GM23338 (cell line): ENCODE measurements around the gene QRICH2. TPM values are rescaled to one million over a fixed set of nuclear protein-coding genes. Genes with fewer than 3 reads are reported as not detected.

Source experiments
- ATAC-seq: fragments of 200-7000 bp; cut with Tn5 transposase; 3 replicates; pipeline ENCODE4 v1.9.1; 2020
- DNase-seq: peaks from one replicate; pipeline ENCODE4 v3.0.0-alpha.2; 2015; ENCODE audit warnings: low spot score
- H2AFZ ChIP-seq: fragments of 200-600 bp; sonication (generic); 2 replicates; pipeline ENCODE4 v1.8.0; 2016; ENCODE audit warnings: antibody characterized with exemption, mild to moderate bottlenecking, moderate library complexity
- H3F3A ChIP-seq: fragments of 200-600 bp; sonication (generic); replicated peaks from 2 replicates; pipeline ENCODE4 v1.8.0; 2017; ENCODE audit warnings: antibody characterized with exemption, mixed run types, low read depth
- H3K27ac ChIP-seq: fragments of 200-600 bp; sonication (generic); 2 replicates; pipeline ENCODE4 v1.6.1; 2016; ENCODE audit warnings: low read depth
- H3K27me3 ChIP-seq: fragments of 200-600 bp; sonication (generic); 2 replicates; pipeline ENCODE4 v1.8.0; 2016; ENCODE audit warnings: mild to moderate bottlenecking, mixed run types, moderate library complexity; ENCODE audit not compliant: insufficient read depth
- H3K36me3 ChIP-seq: fragments of 200-600 bp; sonication (generic); 2 replicates; pipeline ENCODE4 v1.8.0; 2016; ENCODE audit warnings: mild to moderate bottlenecking; ENCODE audit not compliant: insufficient read depth
- H3K4me1 ChIP-seq: fragments of 200-600 bp; sonication (generic); 2 replicates; pipeline ENCODE4 v1.8.0; 2016; ENCODE audit warnings: mild to moderate bottlenecking, moderate library complexity; ENCODE audit not compliant: insufficient read depth
- H3K4me2 ChIP-seq: fragments of 200-600 bp; sonication (generic); 2 replicates; pipeline ENCODE4 v1.7.1; 2017; ENCODE audit warnings: mixed run types
- H3K4me3 ChIP-seq: fragments of 200-600 bp; sonication (generic); 2 replicates; pipeline ENCODE4 v1.6.1; 2016; ENCODE audit warnings: mixed run types
- H3K79me2 ChIP-seq: fragments of 200-600 bp; sonication (generic); replicated peaks from 2 replicates; pipeline ENCODE4 v1.8.0; 2017; ENCODE audit warnings: mild to moderate bottlenecking; ENCODE audit not compliant: insufficient read depth
- H3K9me2 ChIP-seq: fragments of 200-600 bp; sonication (generic); 2 replicates; pipeline ENCODE4 v1.8.0; 2017; ENCODE audit not compliant: insufficient read depth
- H4K20me1 ChIP-seq: fragments of 200-600 bp; sonication (generic); replicated peaks from 2 replicates; pipeline ENCODE4 v1.8.0; 2017; ENCODE audit warnings: mild to moderate bottlenecking; ENCODE audit not compliant: insufficient read depth
- H3K27ac Mint-ChIP-seq: 2 replicates; pipeline ENCODE4 v1.8.0; 2020; ENCODE audit warnings: inconsistent platforms, mild to moderate bottlenecking, moderate library complexity, mixed read lengths
- H3K27me3 Mint-ChIP-seq: 3 replicates; pipeline ENCODE4 v1.8.0; 2022; ENCODE audit warnings: low read depth, mild to moderate bottlenecking, moderate library complexity, mixed read lengths, inconsistent platforms; ENCODE audit not compliant: insufficient read depth, poor library complexity
- H3K36me3 Mint-ChIP-seq: 3 replicates; pipeline ENCODE4 v1.8.0; 2021; ENCODE audit warnings: low read depth, mild to moderate bottlenecking, inconsistent platforms, moderate library complexity, mixed read lengths
- H3K4me1 Mint-ChIP-seq: 3 replicates; pipeline ENCODE4 v1.8.0; 2020; ENCODE audit warnings: mild to moderate bottlenecking, inconsistent platforms, mixed read lengths
- H3K4me3 Mint-ChIP-seq: 3 replicates; pipeline ENCODE4 v1.8.0; 2021; ENCODE audit warnings: moderate library complexity, mild to moderate bottlenecking, inconsistent platforms, mixed read lengths
- H3K9me3 Mint-ChIP-seq: 3 replicates; pipeline ENCODE4 v1.8.0; 2020; ENCODE audit warnings: moderate library complexity, mild to moderate bottlenecking, inconsistent platforms, mixed read lengths
- CREB1 ChIP-seq: fragments of 250-450 bp; sonication (Bioruptor Pico); IDR thresholded peaks from 2 replicates; pipeline ENCODE4 v1.5.0; 2020; ENCODE audit warnings: low read depth, mild to moderate bottlenecking, moderate library complexity
- EZH2 ChIP-seq: fragments of 200-600 bp; sonication (generic); IDR thresholded peaks from one replicate; pipeline ENCODE4 v1.8.0; 2017; ENCODE audit warnings: antibody characterized with exemption, mild to moderate bottlenecking, low read depth; ENCODE audit not compliant: unreplicated experiment
- EZH2phosphoT487 ChIP-seq: fragments of 200-600 bp; sonication (generic); IDR thresholded peaks from one replicate; pipeline ENCODE4 v1.8.1; 2018; ENCODE audit warnings: antibody characterized with exemption; ENCODE audit not compliant: unreplicated experiment
- JUNB ChIP-seq: IDR thresholded peaks from one replicate; pipeline ENCODE4 v1.6.1; 2016; ENCODE audit warnings: antibody characterized with exemption; ENCODE audit not compliant: unreplicated experiment
- NANOG ChIP-seq: IDR thresholded peaks from 2 replicates; pipeline ENCODE4 v1.6.1; 2016; ENCODE audit warnings: antibody characterized with exemption, borderline replicate concordance
- POLR2AphosphoS5 ChIP-seq: IDR thresholded peaks from 2 replicates; pipeline ENCODE4 v1.6.1; 2016; ENCODE audit warnings: antibody characterized with exemption, low read depth
- STAT1 ChIP-seq: IDR thresholded peaks from one replicate; pipeline ENCODE4 v1.6.1; 2016; ENCODE audit warnings: antibody characterized with exemption; ENCODE audit not compliant: unreplicated experiment
- ZNF114 ChIP-seq: fragments of 250-450 bp; sonication (Bioruptor Pico); IDR thresholded peaks from 2 replicates; pipeline ENCODE4 v1.5.0; 2020; ENCODE audit warnings: mild to moderate bottlenecking, moderate library complexity
- ZNF331 ChIP-seq: fragments of 250-450 bp; sonication (Bioruptor Pico); IDR thresholded peaks from 2 replicates; pipeline ENCODE4 v1.5.0; 2020; ENCODE audit warnings: low read depth, mild to moderate bottlenecking, moderate library complexity
- polyA plus RNA-seq: library from polyadenylated mRNA; unstranded; fragments of >200 nt; fragmentation: Nextera tagmentation; extraction: Ambion mirVana; gene quantifications from 2 replicates; pipeline ENCODE4 v1.2.1, GENCODE V29; 2016
- total RNA-seq: library from RNA; depleted of rRNA; stranded (reverse); fragments of >200 nt; shearing (Covaris generic); gene quantifications from 2 replicates; pipeline ENCODE4 v1.2.3, GENCODE V29; 2014
- TF ChIP-seq, protein P1 (sequence below): fragments of 250-450 bp; sonication (Bioruptor Pico); IDR thresholded peaks from 2 replicates; pipeline ENCODE4 v1.5.0; 2020; ENCODE audit warnings: mild to moderate bottlenecking, moderate library complexity
- TF ChIP-seq, protein P2 (sequence below), 2 experiments: fragments of 200-600 bp in 1 of 2; sonication (generic) in 1 of 2; conservative IDR thresholded peaks; 2 replicates each; pipeline versions ENCODE4 v1.5.1 to v1.6.1; 2016 to 2017; ENCODE audit warnings: antibody characterized with exemption in 2 of 2, low read depth in 2 of 2, mild to moderate bottlenecking in 2 of 2, moderate library complexity in 1 of 2
- TF ChIP-seq, protein P3 (sequence below): IDR thresholded peaks from one replicate; pipeline ENCODE4 v1.6.1; 2018; ENCODE audit warnings: antibody characterized with exemption; ENCODE audit not compliant: unreplicated experiment
- TF ChIP-seq, protein P4 (sequence below): IDR thresholded peaks from 2 replicates; pipeline ENCODE4 v1.6.1; 2016; ENCODE audit warnings: antibody characterized with exemption

The QRICH2 gene
- total and polyA plus RNA-seq, 2 experiments from 2014 or later: 2.2 to 3.7 TPM

DNA sequence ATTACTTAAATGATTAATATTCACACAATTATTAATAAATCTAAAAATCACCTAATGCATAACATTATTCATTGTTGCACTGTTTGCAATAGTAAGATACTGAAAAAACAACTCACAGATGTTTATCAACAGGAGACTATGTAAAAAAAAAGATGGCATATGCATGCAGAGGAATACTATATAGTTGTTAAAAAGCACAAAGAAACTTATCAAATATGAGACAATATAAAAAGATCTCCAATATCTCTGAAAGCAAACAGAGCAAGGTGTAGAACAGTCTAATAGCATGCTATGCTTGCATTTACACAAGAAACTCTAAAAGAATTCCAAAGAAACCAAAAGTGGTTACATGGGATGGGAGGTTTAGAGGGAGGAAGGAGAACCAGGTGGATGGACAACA lies 71.5 kb downstream of the QRICH2 start:
- H4K20me1 ChIP-seq: peaks cover 6% of the 10 kb centered on the region; the same call in 1 of the 2 replicates
- H3K36me3 Mint-ChIP-seq: no peaks in the 10 kb centered on the region

More for the DNA sequence above, 71.5 kb downstream of the QRICH2 start:
- no peaks in the 10 kb centered on the region for H3F3A ChIP-seq
- H3K79me2 ChIP-seq: no peaks in the 10 kb centered on the region; the same call in 1 of the 2 replicates
- peaks cover 26% of the 10 kb centered on the region for H3K27me3 Mint-ChIP-seq
- TF ChIP-seq, protein P1, sequence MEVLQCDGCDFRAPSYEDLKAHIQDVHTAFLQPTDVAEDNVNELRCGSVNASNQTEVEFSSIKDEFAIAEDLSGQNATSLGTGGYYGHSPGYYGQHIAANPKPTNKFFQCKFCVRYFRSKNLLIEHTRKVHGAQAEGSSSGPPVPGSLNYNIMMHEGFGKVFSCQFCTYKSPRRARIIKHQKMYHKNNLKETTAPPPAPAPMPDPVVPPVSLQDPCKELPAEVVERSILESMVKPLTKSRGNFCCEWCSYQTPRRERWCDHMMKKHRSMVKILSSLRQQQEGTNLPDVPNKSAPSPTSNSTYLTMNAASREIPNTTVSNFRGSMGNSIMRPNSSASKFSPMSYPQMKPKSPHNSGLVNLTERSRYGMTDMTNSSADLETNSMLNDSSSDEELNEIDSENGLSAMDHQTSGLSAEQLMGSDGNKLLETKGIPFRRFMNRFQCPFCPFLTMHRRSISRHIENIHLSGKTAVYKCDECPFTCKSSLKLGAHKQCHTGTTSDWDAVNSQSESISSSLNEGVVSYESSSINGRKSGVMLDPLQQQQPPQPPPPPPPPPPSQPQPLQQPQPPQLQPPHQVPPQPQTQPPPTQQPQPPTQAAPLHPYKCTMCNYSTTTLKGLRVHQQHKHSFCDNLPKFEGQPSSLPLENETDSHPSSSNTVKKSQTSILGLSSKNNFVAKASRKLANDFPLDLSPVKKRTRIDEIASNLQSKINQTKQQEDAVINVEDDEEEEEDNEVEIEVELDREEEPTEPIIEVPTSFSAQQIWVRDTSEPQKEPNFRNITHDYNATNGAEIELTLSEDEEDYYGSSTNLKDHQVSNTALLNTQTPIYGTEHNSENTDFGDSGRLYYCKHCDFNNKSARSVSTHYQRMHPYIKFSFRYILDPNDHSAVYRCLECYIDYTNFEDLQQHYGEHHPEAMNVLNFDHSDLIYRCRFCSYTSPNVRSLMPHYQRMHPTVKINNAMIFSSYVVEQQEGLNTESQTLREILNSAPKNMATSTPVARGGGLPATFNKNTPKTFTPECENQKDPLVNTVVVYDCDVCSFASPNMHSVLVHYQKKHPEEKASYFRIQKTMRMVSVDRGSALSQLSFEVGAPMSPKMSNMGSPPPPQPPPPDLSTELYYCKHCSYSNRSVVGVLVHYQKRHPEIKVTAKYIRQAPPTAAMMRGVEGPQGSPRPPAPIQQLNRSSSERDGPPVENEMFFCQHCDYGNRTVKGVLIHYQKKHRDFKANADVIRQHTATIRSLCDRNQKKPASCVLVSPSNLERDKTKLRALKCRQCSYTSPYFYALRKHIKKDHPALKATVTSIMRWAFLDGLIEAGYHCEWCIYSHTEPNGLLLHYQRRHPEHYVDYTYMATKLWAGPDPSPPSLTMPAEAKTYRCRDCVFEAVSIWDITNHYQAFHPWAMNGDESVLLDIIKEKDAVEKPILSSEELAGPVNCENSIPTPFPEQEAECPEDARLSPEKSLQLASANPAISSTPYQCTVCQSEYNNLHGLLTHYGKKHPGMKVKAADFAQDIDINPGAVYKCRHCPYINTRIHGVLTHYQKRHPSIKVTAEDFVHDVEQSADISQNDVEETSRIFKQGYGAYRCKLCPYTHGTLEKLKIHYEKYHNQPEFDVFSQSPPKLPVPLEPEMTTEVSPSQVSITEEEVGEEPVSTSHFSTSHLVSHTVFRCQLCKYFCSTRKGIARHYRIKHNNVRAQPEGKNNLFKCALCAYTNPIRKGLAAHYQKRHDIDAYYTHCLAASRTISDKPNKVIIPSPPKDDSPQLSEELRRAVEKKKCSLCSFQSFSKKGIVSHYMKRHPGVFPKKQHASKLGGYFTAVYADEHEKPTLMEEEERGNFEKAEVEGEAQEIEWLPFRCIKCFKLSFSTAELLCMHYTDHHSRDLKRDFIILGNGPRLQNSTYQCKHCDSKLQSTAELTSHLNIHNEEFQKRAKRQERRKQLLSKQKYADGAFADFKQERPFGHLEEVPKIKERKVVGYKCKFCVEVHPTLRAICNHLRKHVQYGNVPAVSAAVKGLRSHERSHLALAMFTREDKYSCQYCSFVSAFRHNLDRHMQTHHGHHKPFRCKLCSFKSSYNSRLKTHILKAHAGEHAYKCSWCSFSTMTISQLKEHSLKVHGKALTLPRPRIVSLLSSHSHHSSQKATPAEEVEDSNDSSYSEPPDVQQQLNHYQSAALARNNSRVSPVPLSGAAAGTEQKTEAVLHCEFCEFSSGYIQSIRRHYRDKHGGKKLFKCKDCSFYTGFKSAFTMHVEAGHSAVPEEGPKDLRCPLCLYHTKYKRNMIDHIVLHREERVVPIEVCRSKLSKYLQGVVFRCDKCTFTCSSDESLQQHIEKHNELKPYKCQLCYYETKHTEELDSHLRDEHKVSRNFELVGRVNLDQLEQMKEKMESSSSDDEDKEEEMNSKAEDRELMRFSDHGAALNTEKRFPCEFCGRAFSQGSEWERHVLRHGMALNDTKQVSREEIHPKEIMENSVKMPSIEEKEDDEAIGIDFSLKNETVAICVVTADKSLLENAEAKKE (CRISPR knock-in tag): no peak
- TF ChIP-seq, protein P2, sequence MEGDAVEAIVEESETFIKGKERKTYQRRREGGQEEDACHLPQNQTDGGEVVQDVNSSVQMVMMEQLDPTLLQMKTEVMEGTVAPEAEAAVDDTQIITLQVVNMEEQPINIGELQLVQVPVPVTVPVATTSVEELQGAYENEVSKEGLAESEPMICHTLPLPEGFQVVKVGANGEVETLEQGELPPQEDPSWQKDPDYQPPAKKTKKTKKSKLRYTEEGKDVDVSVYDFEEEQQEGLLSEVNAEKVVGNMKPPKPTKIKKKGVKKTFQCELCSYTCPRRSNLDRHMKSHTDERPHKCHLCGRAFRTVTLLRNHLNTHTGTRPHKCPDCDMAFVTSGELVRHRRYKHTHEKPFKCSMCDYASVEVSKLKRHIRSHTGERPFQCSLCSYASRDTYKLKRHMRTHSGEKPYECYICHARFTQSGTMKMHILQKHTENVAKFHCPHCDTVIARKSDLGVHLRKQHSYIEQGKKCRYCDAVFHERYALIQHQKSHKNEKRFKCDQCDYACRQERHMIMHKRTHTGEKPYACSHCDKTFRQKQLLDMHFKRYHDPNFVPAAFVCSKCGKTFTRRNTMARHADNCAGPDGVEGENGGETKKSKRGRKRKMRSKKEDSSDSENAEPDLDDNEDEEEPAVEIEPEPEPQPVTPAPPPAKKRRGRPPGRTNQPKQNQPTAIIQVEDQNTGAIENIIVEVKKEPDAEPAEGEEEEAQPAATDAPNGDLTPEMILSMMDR (conservative IDR thresholded peaks at IDR 0.05; ENCODE audit: low read depth in 2 of 2): no peak
- TF ChIP-seq ZNF331 (CRISPR knock-in tag) (no peak), EZH2 (no peak), ZNF114 (no peak), JUNB (no peak), NANOG (no peak), CREB1 (no peak), POLR2AphosphoS5 (no peak), EZH2phosphoT487 (no peak), STAT1 (no peak)
- TF ChIP-seq, protein P3, sequence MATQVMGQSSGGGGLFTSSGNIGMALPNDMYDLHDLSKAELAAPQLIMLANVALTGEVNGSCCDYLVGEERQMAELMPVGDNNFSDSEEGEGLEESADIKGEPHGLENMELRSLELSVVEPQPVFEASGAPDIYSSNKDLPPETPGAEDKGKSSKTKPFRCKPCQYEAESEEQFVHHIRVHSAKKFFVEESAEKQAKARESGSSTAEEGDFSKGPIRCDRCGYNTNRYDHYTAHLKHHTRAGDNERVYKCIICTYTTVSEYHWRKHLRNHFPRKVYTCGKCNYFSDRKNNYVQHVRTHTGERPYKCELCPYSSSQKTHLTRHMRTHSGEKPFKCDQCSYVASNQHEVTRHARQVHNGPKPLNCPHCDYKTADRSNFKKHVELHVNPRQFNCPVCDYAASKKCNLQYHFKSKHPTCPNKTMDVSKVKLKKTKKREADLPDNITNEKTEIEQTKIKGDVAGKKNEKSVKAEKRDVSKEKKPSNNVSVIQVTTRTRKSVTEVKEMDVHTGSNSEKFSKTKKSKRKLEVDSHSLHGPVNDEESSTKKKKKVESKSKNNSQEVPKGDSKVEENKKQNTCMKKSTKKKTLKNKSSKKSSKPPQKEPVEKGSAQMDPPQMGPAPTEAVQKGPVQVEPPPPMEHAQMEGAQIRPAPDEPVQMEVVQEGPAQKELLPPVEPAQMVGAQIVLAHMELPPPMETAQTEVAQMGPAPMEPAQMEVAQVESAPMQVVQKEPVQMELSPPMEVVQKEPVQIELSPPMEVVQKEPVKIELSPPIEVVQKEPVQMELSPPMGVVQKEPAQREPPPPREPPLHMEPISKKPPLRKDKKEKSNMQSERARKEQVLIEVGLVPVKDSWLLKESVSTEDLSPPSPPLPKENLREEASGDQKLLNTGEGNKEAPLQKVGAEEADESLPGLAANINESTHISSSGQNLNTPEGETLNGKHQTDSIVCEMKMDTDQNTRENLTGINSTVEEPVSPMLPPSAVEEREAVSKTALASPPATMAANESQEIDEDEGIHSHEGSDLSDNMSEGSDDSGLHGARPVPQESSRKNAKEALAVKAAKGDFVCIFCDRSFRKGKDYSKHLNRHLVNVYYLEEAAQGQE: no peak
- TF ChIP-seq, protein P4, sequence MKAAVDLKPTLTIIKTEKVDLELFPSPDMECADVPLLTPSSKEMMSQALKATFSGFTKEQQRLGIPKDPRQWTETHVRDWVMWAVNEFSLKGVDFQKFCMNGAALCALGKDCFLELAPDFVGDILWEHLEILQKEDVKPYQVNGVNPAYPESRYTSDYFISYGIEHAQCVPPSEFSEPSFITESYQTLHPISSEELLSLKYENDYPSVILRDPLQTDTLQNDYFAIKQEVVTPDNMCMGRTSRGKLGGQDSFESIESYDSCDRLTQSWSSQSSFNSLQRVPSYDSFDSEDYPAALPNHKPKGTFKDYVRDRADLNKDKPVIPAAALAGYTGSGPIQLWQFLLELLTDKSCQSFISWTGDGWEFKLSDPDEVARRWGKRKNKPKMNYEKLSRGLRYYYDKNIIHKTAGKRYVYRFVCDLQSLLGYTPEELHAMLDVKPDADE: no peak
- no peak for ATAC-seq
- no peak for DNase-seq
- no peak overlapping the region for H3K4me2 ChIP-seq
- no peak overlapping the region for H3K27ac Mint-ChIP-seq
- no peak overlapping the region for H2AFZ ChIP-seq
- H3K9me3 Mint-ChIP-seq: no peaks in the 10 kb centered on the region
- no peak overlapping the region; the same call in 2 of the 3 replicates for H3K4me3 Mint-ChIP-seq
- H3K4me1 ChIP-seq: peaks cover 6% of the 10 kb centered on the region
- H3K4me1 Mint-ChIP-seq: peaks cover 11% of the 10 kb centered on the region
- H3K4me3 ChIP-seq: no peak overlapping the region
- no peaks in the 10 kb centered on the region for H3K9me2 ChIP-seq
- no peaks in the 10 kb centered on the region for H3K36me3 ChIP-seq
- no peak overlapping the region for H3K27ac ChIP-seq
- H3K27me3 ChIP-seq: peaks cover 41% of the 10 kb centered on the region
